MM.1S (cell line): ENCODE measurements around the gene PUM1.
"Not testable (repeated sequence)": the region's sequence is repeated elsewhere in the genome, so short reads cannot be mapped to it uniquely, and the experiment has no call there.

ENCODE experiments used
- DNase-seq: peaks from one replicate; pipeline ENCODE4 v3.0.0-alpha.2; 2015
- H2AFZ ChIP-seq: fragments of 300-600 bp; sonication (generic); 2 replicates; pipeline ENCODE4 v1.6.0; 2016; ENCODE audit warnings: antibody characterized with exemption, low read length
- H3F3A ChIP-seq: fragments of 300-600 bp; sonication (generic); 2 replicates; pipeline ENCODE4 v1.6.1; 2016; ENCODE audit warnings: mild to moderate bottlenecking, antibody characterized with exemption, low read length, moderate library complexity, mixed read lengths; ENCODE audit not compliant: insufficient read depth
- H3K27ac ChIP-seq: fragments of 300-600 bp; sonication (generic); 2 replicates; pipeline ENCODE4 v1.5.1; 2016; ENCODE audit warnings: mild to moderate bottlenecking, low read length
- H3K27me3 ChIP-seq: fragments of 300-600 bp; sonication (generic); replicated peaks from 2 replicates; pipeline ENCODE4 v1.6.0; 2016; ENCODE audit warnings: low read length; ENCODE audit not compliant: insufficient read depth
- H3K36me3 ChIP-seq: fragments of 300-600 bp; sonication (generic); replicated peaks from 2 replicates; pipeline ENCODE4 v1.6.1; 2016; ENCODE audit warnings: mild to moderate bottlenecking, low read length, mixed read lengths; ENCODE audit not compliant: insufficient read depth
- H3K4me1 ChIP-seq: fragments of 300-600 bp; sonication (generic); 2 replicates; pipeline ENCODE4 v1.6.1; 2016; ENCODE audit warnings: low read length, mixed read lengths
- H3K4me2 ChIP-seq: fragments of 300-600 bp; sonication (generic); 2 replicates; pipeline ENCODE4 v1.6.0; 2016; ENCODE audit warnings: low read depth, low read length
- H3K4me3 ChIP-seq: fragments of 300-600 bp; sonication (generic); 2 replicates; pipeline ENCODE4 v1.5.1; 2016; ENCODE audit warnings: low read length, mixed read lengths
- H3K79me2 ChIP-seq: fragments of 300-600 bp; sonication (generic); 2 replicates; pipeline ENCODE4 v1.6.1; 2016; ENCODE audit warnings: mixed run types, low read length, mixed read lengths
- H3K9ac ChIP-seq: fragments of 300-600 bp; sonication (generic); 2 replicates; pipeline ENCODE4 v1.6.1; 2016; ENCODE audit warnings: low read length, mixed read lengths
- H3K9me2 ChIP-seq: fragments of 300-600 bp; sonication (generic); replicated peaks from 2 replicates; pipeline ENCODE4 v1.6.1; 2016; ENCODE audit warnings: mild to moderate bottlenecking, low read length, mixed read lengths; ENCODE audit not compliant: insufficient read depth
- H3K9me3 ChIP-seq: fragments of 300-600 bp; sonication (generic); replicated peaks from 2 replicates; pipeline ENCODE4 v1.6.1; 2016; ENCODE audit warnings: mild to moderate bottlenecking, low read length, mixed read lengths; ENCODE audit not compliant: insufficient read depth
- H4K20me1 ChIP-seq: fragments of 300-600 bp; sonication (generic); 2 replicates; pipeline ENCODE4 v1.6.1; 2016; ENCODE audit warnings: mild to moderate bottlenecking, low read length, moderate library complexity, mixed read lengths; ENCODE audit not compliant: insufficient read depth
- CTCF ChIP-seq: fragments of 300-600 bp; sonication (generic); IDR thresholded peaks from 2 replicates; pipeline ENCODE4 v1.5.1; 2016; ENCODE audit warnings: antibody characterized with exemption, low read length, mixed read lengths
- EZH2 ChIP-seq: fragments of 300-600 bp; sonication (generic); optimal IDR thresholded peaks from 2 replicates; pipeline ENCODE3; 2017; ENCODE audit warnings: low read depth, mild to moderate bottlenecking, antibody characterized with exemption, low read length, mixed read lengths
- EZH2phosphoT487 ChIP-seq: fragments of 300-600 bp; sonication (generic); IDR thresholded peaks from 2 replicates; pipeline ENCODE4 v1.6.1; 2018; ENCODE audit warnings: antibody characterized with exemption, low read length

PUM1 gene

GRCh38 chr1:31054349-31054748 lies 11.2 kb downstream of the PUM1 start:
- H3K27ac ChIP-seq: no peak overlapping the region
- peaks cover 12% of the 10 kb centered on the region; the same call in 1 of the 2 replicates for H3K36me3 ChIP-seq
- H3K4me3 ChIP-seq: no peak overlapping the region
- no peak for TF ChIP-seq CTCF
- TF ChIP-seq EZH2phosphoT487: no peak
- TF ChIP-seq EZH2: no peak
- H4K20me1 ChIP-seq: peaks cover 59% of the 10 kb centered on the region
- peaks cover 100% of the 10 kb centered on the region for H3K79me2 ChIP-seq
- H3K4me1 ChIP-seq: no peaks in the 10 kb centered on the region
- H3K9me3 ChIP-seq: no peaks in the 10 kb centered on the region
- no peak overlapping the region for H3K9ac ChIP-seq
- H2AFZ ChIP-seq: no peak overlapping the region
- H3K27me3 ChIP-seq: no peaks in the 10 kb centered on the region
- H3F3A ChIP-seq: no peaks in the 10 kb centered on the region
- no peak for DNase-seq
- H3K4me2 ChIP-seq: no peak overlapping the region
- H3K9me2 ChIP-seq: no peaks in the 10 kb centered on the region

GRCh38 chr1:31052613-31053012 lies 12.9 kb downstream of the PUM1 start:
- H3K4me2 ChIP-seq, H3K4me1 ChIP-seq, H3K27me3 ChIP-seq, H3K9me2 ChIP-seq, H3K9ac ChIP-seq, DNase-seq, H3K36me3 ChIP-seq, H3F3A ChIP-seq, H3K27ac ChIP-seq, H3K9me3 ChIP-seq, H2AFZ ChIP-seq, H3K4me3 ChIP-seq: not testable (repeated sequence)
- Histone ChIP-seq H3K79me2 (peaks cover 99% of the 10 kb centered on the region), H4K20me1 (peaks cover 46% of the 10 kb centered on the region)

- no peak for DNase-seq
- Histone ChIP-seq H3K27me3 (no peaks in the 10 kb centered on the region), H3K36me3 (no peaks in the 10 kb centered on the region), H4K20me1 (peaks cover 51% of the 10 kb centered on the region), H3K4me3 (no peak overlapping the region), H3K4me1 (no peaks in the 10 kb centered on the region), H3F3A (no peaks in the 10 kb centered on the region), H2AFZ (no peak overlapping the region), H3K9me2 (no peaks in the 10 kb centered on the region), H3K9ac (no peak overlapping the region), H3K9me3 (no peaks in the 10 kb centered on the region), H3K4me2 (no peak overlapping the region), H3K27ac (no peak overlapping the region), H3K79me2 (peaks cover 99% of the 10 kb centered on the region)
- TF ChIP-seq CTCF (no peak), EZH2phosphoT487 (no peak), EZH2 (no peak)
These were observed 13.9 kb downstream of the PUM1 start for GRCh38 chr1:31051611-31052010.

GRCh38 chr1:31047507-31047906 lies 18.0 kb downstream of the PUM1 start:
- not testable (repeated sequence) for H3K4me1 ChIP-seq

More at GRCh38 chr1:31047507-31047906, 18.0 kb downstream of the PUM1 start:
- H3K27ac ChIP-seq, H3K36me3 ChIP-seq, H2AFZ ChIP-seq, DNase-seq, H3K27me3 ChIP-seq, H3F3A ChIP-seq, H3K4me2 ChIP-seq, H3K4me3 ChIP-seq, H3K9me3 ChIP-seq, H3K9me2 ChIP-seq, H3K9ac ChIP-seq: not testable (repeated sequence)
- H3K79me2 ChIP-seq: peaks cover 99% of the 10 kb centered on the region
- H4K20me1 ChIP-seq: peaks cover 42% of the 10 kb centered on the region
